MCF 10A (cell line): Measurements from ENCODE around the gene RHOT1. TPM values are rescaled to one million over a fixed set of nuclear protein-coding genes. Genes with fewer than 3 reads are reported as not detected.
"Not testable (repeated sequence)": the region's sequence is repeated elsewhere in the genome, so short reads cannot be mapped to it uniquely, and the experiment has no call there.

Experiments
- BruUV-seq: library from RNA; stranded (reverse); fragments of 400-500 nt; replicated peaks from 2 replicates; lab custom pipeline; 2021; lab: Mats Ljungman, UMichigan
- CTCF ChIA-PET: fragments of 300-600 bp; sonication (Branson Sonifier 250); formaldehyde crosslinking; extraction: SDS; loops from one replicate; lab custom pipeline; 2021; ENCODE audit warnings: antibody characterized with exemption, inconsistent platforms; lab: Yijun Ruan, JAX
- POLR2A ChIA-PET: fragments of 300-600, 350-650 bp; sonication (Branson Sonifier 250); formaldehyde crosslinking; extraction: SDS; loops from one replicate; lab custom pipeline; 2020; ENCODE audit warnings: antibody characterized with exemption, inconsistent platforms; lab: Yijun Ruan, JAX
- DNase-seq: peaks from one replicate; pipeline ENCODE4 v3.0.0-alpha.2; 2018; ENCODE audit not compliant: unreplicated experiment
- H3K27ac Mint-ChIP-seq: one replicate; pipeline ENCODE4 v1.8.0; 2022; ENCODE audit warnings: mild to moderate bottlenecking, low read depth, mixed read lengths; ENCODE audit not compliant: unreplicated experiment
- H3K27me3 Mint-ChIP-seq: one replicate; pipeline ENCODE4 v1.8.0; 2022; ENCODE audit warnings: mixed read lengths; ENCODE audit not compliant: insufficient read depth, unreplicated experiment
- H3K36me3 Mint-ChIP-seq: one replicate; pipeline ENCODE4 v1.8.0; 2022; ENCODE audit warnings: mild to moderate bottlenecking, moderate library complexity, mixed read lengths; ENCODE audit not compliant: insufficient read depth, unreplicated experiment
- H3K4me1 Mint-ChIP-seq: one replicate; pipeline ENCODE4 v1.8.0; 2022; ENCODE audit warnings: mixed read lengths; ENCODE audit not compliant: insufficient read depth, unreplicated experiment
- H3K4me3 Mint-ChIP-seq: one replicate; pipeline ENCODE4 v1.8.0; 2022; ENCODE audit warnings: mild to moderate bottlenecking, moderate library complexity, mixed read lengths; ENCODE audit not compliant: unreplicated experiment
- H3K9me3 Mint-ChIP-seq: one replicate; pipeline ENCODE4 v1.8.0; 2022; ENCODE audit warnings: mixed read lengths; ENCODE audit not compliant: unreplicated experiment
- CTCF ChIP-seq: fragments of 200-600 bp; IDR thresholded peaks from one replicate; pipeline ENCODE4 v1.8.0; 2022; ENCODE audit warnings: antibody characterized with exemption, mild to moderate bottlenecking; ENCODE audit not compliant: unreplicated experiment
- intact Hi-C: fragments of 100-400 bp; cut with micrococcal nuclease; formaldehyde crosslinking; loops from 2 replicates; pipeline ENCODE4 v1.14.1; 2022
- total RNA-seq: library from RNA; stranded (reverse); gene quantifications from 2 replicates; pipeline ENCODE4 v1.2.3, GENCODE V29; 2022

The RHOT1 gene
- total RNA-seq, 1 experiment from 2014 or later: 19.8 TPM

GRCh38 chr17:32110596-32110995 lies 31.7 kb upstream of the RHOT1 start:
- CTCF ChIA-PET: interaction anchor here (0.6 kb wide), 2 partner anchors 198 to 338 kb away, joined by 3 read pairs; no protein-coding TSS in a partner anchor
- Mint-ChIP-seq H3K36me3 (no peaks in the 10 kb centered on the region), H3K27ac (no peak overlapping the region)

GRCh38 chr17:32111141-32111771 lies 31.0 kb upstream of the RHOT1 start:
- no peaks in the 10 kb centered on the region for H3K9me3 Mint-ChIP-seq
- H3K4me1 Mint-ChIP-seq: no peaks in the 10 kb centered on the region
- no peak overlapping the region for H3K27ac Mint-ChIP-seq
- DNase-seq: peak; percentile 68
- BruUV-seq: no TSS peak
- ChIA-PET CTCF (interaction anchor here (0.6 kb wide), 1 partner anchor 199 kb away, joined by 3 read pairs; no protein-coding TSS in a partner anchor), POLR2A (no interaction called here)
- no peak overlapping the region for H3K4me3 Mint-ChIP-seq
- intact Hi-C loops: no loop called here
- H3K36me3 Mint-ChIP-seq: no peaks in the 10 kb centered on the region
- H3K27me3 Mint-ChIP-seq: no peaks in the 10 kb centered on the region
- no peak for TF ChIP-seq CTCF

More at GRCh38 chr17:32110596-32110995, 31.7 kb upstream of the RHOT1 start:
- Mint-ChIP-seq H3K4me3 (no peak overlapping the region), H3K9me3 (no peaks in the 10 kb centered on the region), H3K27me3 (no peaks in the 10 kb centered on the region), H3K4me1 (no peaks in the 10 kb centered on the region)
- intact Hi-C loops: no loop called here
- BruUV-seq: no TSS peak
- POLR2A ChIA-PET: no interaction called here
- no peak for DNase-seq
- TF ChIP-seq CTCF: no peak

- no peaks in the 10 kb centered on the region for H3K36me3 Mint-ChIP-seq
- no peak overlapping the region for H3K4me3 Mint-ChIP-seq
- H3K27ac Mint-ChIP-seq: no peak overlapping the region
- H3K9me3 Mint-ChIP-seq: no peaks in the 10 kb centered on the region
- BruUV-seq: no TSS peak
- ChIA-PET POLR2A (no interaction called here), CTCF (interaction anchor here (1.0 kb wide), 1 partner anchor 20 kb away, joined by 3 read pairs; no protein-coding TSS in a partner anchor)
- intact Hi-C loops: no loop called here
- TF ChIP-seq CTCF: no peak
- H3K27me3 Mint-ChIP-seq: no peaks in the 10 kb centered on the region
- no peak for DNase-seq
- no peaks in the 10 kb centered on the region for H3K4me1 Mint-ChIP-seq
Measured at GRCh38 chr17:32112416-32112815, 29.9 kb upstream of the RHOT1 start.

- no peak for DNase-seq
- Mint-ChIP-seq H3K4me3 (no peak overlapping the region), H3K4me1 (no peaks in the 10 kb centered on the region), H3K36me3 (no peaks in the 10 kb centered on the region), H3K27me3 (no peaks in the 10 kb centered on the region), H3K9me3 (no peaks in the 10 kb centered on the region), H3K27ac (no peak overlapping the region)
- no TSS peak for BruUV-seq
- intact Hi-C loops: no loop called here
- POLR2A ChIA-PET: interaction anchor here (1.3 kb wide), 1 partner anchor 13 kb away, joined by 4 read pairs; no protein-coding TSS in a partner anchor
- TF ChIP-seq CTCF: no peak
- CTCF ChIA-PET: interaction anchor here (1.2 to 1.6 kb wide), 2 partner anchors 12 to 21 kb away, joined by 4 to 9 read pairs; no protein-coding TSS in a partner anchor
Measured at GRCh38 chr17:32114536-32114935, 27.8 kb upstream of the RHOT1 start.

GRCh38 chr17:32115546-32115945 lies 26.8 kb upstream of the RHOT1 start:
- H3K27me3 Mint-ChIP-seq, H3K4me1 Mint-ChIP-seq, H3K36me3 Mint-ChIP-seq, H3K4me3 Mint-ChIP-seq, H3K27ac Mint-ChIP-seq, DNase-seq, BruUV-seq, H3K9me3 Mint-ChIP-seq, intact Hi-C loops: not testable (repeated sequence)
- POLR2A ChIA-PET: interaction anchor here (0.6 to 1.3 kb wide), 2 partner anchors 12 to 105 kb away, joined by 3 to 4 read pairs; no protein-coding TSS in a partner anchor
- CTCF ChIA-PET: interaction anchor here (0.8 to 1.6 kb wide), 3 partner anchors 11 to 22 kb away, joined by 4 to 9 read pairs (median 5); no protein-coding TSS in a partner anchor
